OCI-LY1 (cell line): Measurements from ENCODE around the gene KRT17.

Experiments
- H2AFZ ChIP-seq: fragments of 200-600 bp; sonication (generic), shearing (Covaris generic); 2 replicates; pipeline ENCODE4 v1.6.0; 2014; ENCODE audit warnings: antibody characterized with exemption, mild to moderate bottlenecking, low read length
- H3F3A ChIP-seq: fragments of 200-600 bp; sonication (generic), shearing (Covaris generic); 2 replicates; pipeline ENCODE4 v1.6.0; 2014; ENCODE audit warnings: mild to moderate bottlenecking, antibody characterized with exemption, low read length, moderate library complexity; ENCODE audit not compliant: insufficient read depth
- H3K27ac ChIP-seq: fragments of 200-600 bp; sonication (generic); 2 replicates; pipeline ENCODE4 v1.5.1; 2014; ENCODE audit warnings: low read length, mixed run types, mild to moderate bottlenecking, low read depth; ENCODE audit not compliant: poor library complexity, severe bottlenecking
- H3K27me3 ChIP-seq: fragments of 200-600 bp; sonication (generic); 2 replicates; pipeline ENCODE4 v1.6.0; 2014; ENCODE audit warnings: antibody characterized with exemption, mild to moderate bottlenecking, low read length, moderate library complexity; ENCODE audit not compliant: insufficient read depth
- H3K36me3 ChIP-seq: fragments of 200-600 bp; sonication (generic); 2 replicates; pipeline ENCODE4 v1.6.1; 2014; ENCODE audit warnings: mild to moderate bottlenecking, antibody characterized with exemption, low read length, moderate library complexity, mixed read lengths; ENCODE audit not compliant: insufficient read depth
- H3K4me1 ChIP-seq: fragments of 200-600 bp; sonication (generic); 2 replicates; pipeline ENCODE4 v1.5.1; 2014; ENCODE audit warnings: mild to moderate bottlenecking, low read length, moderate library complexity; ENCODE audit not compliant: insufficient read depth, severe bottlenecking
- H3K4me2 ChIP-seq: fragments of 200-600 bp; sonication (generic), shearing (Covaris generic); 2 replicates; pipeline ENCODE4 v1.6.1; 2014; ENCODE audit warnings: low read length
- H3K4me3 ChIP-seq: fragments of 200-600 bp; sonication (generic); 2 replicates; pipeline ENCODE4 v1.5.1; 2014; ENCODE audit warnings: low read length, low read depth, mild to moderate bottlenecking, mixed read lengths; ENCODE audit not compliant: poor library complexity, severe bottlenecking
- H3K79me2 ChIP-seq: fragments of 200-600 bp; shearing (Covaris generic); 2 replicates; pipeline ENCODE4 v1.6.1; 2016; ENCODE audit warnings: mixed run types, low read length, mixed read lengths; ENCODE audit not compliant: insufficient read depth
- H3K9ac ChIP-seq: fragments of 200-600 bp; sonication (generic), shearing (Covaris generic); 2 replicates; pipeline ENCODE4 v1.6.1; 2014; ENCODE audit warnings: mild to moderate bottlenecking, low read length, mixed read lengths
- H3K9me2 ChIP-seq: fragments of 200-600 bp; sonication (generic), shearing (Covaris generic); 2 replicates; pipeline ENCODE4 v1.6.1; 2014; ENCODE audit warnings: low read depth, mild to moderate bottlenecking, low read length, mixed read lengths
- H3K9me3 ChIP-seq: fragments of 200-600 bp; shearing (Covaris generic); 2 replicates; pipeline ENCODE4 v1.6.1; 2014; ENCODE audit warnings: low read length, mixed read lengths
- H4K20me1 ChIP-seq: fragments of 200-600 bp; sonication (generic), shearing (Covaris generic); 2 replicates; pipeline ENCODE4 v1.6.0; 2016; ENCODE audit warnings: mild to moderate bottlenecking, low read length; ENCODE audit not compliant: insufficient read depth
- EZH2 ChIP-seq: fragments of 200-600 bp; sonication (generic), shearing (Covaris generic); IDR thresholded peaks from 2 replicates; pipeline ENCODE4 v1.8.0; 2017; ENCODE audit warnings: borderline replicate concordance, mixed run types, mild to moderate bottlenecking, antibody characterized with exemption, low read length, moderate library complexity, mixed read lengths
- TF ChIP-seq, protein P1 (sequence below): fragments of 200-600 bp; sonication (generic), shearing (Covaris generic); IDR thresholded peaks from 2 replicates; pipeline ENCODE4 v1.5.1; 2017; ENCODE audit warnings: mild to moderate bottlenecking, antibody characterized with exemption, low read length, moderate library complexity, mixed read lengths

The KRT17 gene

DNA sequence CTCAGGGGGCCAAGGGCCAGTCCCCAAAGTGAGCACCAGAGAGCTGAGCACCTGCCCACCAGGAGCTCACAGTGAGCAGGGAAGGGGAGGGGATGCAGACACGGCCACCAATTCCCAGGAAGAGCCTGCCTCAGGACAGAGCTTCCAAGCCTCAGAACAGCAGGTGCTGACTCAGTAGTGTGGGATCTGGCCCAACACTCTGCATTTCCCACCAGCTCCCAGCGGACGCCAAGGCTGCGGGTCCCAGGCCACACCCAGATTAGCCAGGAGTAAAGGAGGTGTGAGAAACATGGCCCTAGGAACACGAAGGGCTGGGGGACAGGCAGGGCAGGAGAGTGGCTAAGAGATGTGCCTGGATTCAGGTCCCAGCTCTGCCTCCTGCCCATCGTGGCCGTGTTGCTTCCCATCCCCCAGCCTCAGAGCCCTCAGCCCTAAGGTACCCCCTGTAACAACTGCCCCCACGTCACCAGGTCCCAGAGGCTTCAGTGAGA is 35.9 kb upstream of the KRT17 start:
- no peaks in the 10 kb centered on the region for H3K27me3 ChIP-seq
- no peak overlapping the region for H2AFZ ChIP-seq
- H3K9me3 ChIP-seq = no peaks in the 10 kb centered on the region
- no peak overlapping the region for H3K4me2 ChIP-seq
- H3K4me3 ChIP-seq = no peak overlapping the region
- no peaks in the 10 kb centered on the region for H3K9me2 ChIP-seq
- H3K27ac ChIP-seq = no peak overlapping the region
- no peaks in the 10 kb centered on the region for H3K36me3 ChIP-seq
- no peaks in the 10 kb centered on the region for H3F3A ChIP-seq
- TF ChIP-seq EZH2 = no peak
- TF ChIP-seq, protein P1, sequence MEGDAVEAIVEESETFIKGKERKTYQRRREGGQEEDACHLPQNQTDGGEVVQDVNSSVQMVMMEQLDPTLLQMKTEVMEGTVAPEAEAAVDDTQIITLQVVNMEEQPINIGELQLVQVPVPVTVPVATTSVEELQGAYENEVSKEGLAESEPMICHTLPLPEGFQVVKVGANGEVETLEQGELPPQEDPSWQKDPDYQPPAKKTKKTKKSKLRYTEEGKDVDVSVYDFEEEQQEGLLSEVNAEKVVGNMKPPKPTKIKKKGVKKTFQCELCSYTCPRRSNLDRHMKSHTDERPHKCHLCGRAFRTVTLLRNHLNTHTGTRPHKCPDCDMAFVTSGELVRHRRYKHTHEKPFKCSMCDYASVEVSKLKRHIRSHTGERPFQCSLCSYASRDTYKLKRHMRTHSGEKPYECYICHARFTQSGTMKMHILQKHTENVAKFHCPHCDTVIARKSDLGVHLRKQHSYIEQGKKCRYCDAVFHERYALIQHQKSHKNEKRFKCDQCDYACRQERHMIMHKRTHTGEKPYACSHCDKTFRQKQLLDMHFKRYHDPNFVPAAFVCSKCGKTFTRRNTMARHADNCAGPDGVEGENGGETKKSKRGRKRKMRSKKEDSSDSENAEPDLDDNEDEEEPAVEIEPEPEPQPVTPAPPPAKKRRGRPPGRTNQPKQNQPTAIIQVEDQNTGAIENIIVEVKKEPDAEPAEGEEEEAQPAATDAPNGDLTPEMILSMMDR = no peak
- no peak overlapping the region for H3K9ac ChIP-seq
- no peaks in the 10 kb centered on the region for H3K79me2 ChIP-seq
- H4K20me1 ChIP-seq = no peaks in the 10 kb centered on the region
- no peaks in the 10 kb centered on the region for H3K4me1 ChIP-seq

DNA sequence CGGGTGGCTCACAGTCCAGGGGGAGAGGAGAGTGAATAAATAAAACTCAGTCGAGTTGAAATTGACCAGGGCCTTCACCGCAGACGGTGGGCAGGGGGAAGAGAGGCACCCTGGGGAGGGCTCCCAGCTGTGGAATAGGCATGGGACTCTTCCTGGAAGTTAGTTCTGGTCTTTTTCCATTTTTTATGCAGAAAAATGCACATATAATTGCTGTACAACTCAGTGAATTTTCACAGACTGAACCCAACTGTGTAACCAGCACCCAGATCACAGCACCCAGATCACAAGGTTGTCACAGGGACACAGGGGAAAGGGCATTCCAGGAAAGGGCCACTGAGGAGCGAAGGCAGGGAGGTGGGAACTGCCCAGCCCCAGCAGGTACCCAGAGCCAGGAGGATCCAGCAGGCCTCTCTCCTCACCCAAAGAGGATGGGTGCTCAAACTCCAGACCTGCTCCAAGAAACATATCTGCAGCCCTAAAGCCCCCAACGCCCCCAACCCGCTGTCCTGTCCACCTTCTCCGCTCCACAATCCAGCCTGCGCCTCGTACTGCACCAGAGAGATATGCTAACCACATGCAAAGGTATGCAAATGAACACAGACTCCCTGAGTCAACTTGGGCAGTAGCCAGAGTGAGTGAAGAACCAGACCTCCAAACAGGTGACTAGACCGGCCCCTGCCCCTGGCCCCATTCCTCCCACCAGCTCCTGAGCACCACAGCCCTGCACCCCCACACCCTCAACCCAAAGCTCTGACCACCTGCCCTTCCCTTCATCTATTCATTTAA is 35.2 kb upstream of the KRT17 start:
- Histone ChIP-seq H3K79me2 (no peaks in the 10 kb centered on the region), H3K4me3 (no peak overlapping the region), H3K27me3 (no peaks in the 10 kb centered on the region), H3F3A (no peaks in the 10 kb centered on the region), H3K9me3 (no peaks in the 10 kb centered on the region), H3K4me2 (no peak overlapping the region), H3K27ac (no peak overlapping the region), H3K36me3 (no peaks in the 10 kb centered on the region), H3K4me1 (no peaks in the 10 kb centered on the region), H4K20me1 (no peaks in the 10 kb centered on the region), H3K9me2 (no peaks in the 10 kb centered on the region), H3K9ac (no peak overlapping the region), H2AFZ (no peak overlapping the region)
- TF ChIP-seq EZH2 = no peak
- TF ChIP-seq, protein P1 = no peak

- no peak overlapping the region for H3K9ac ChIP-seq
- H3K4me2 ChIP-seq = no peak overlapping the region
- no peak for TF ChIP-seq EZH2
- TF ChIP-seq, protein P1 = no peak
- H3K9me3 ChIP-seq = no peaks in the 10 kb centered on the region
- no peak overlapping the region for H3K4me3 ChIP-seq
- H3K36me3 ChIP-seq = no peaks in the 10 kb centered on the region
- no peaks in the 10 kb centered on the region for H3K27me3 ChIP-seq
- no peaks in the 10 kb centered on the region for H3K79me2 ChIP-seq
- H2AFZ ChIP-seq = no peak overlapping the region
- no peaks in the 10 kb centered on the region for H3F3A ChIP-seq
- H3K9me2 ChIP-seq = no peaks in the 10 kb centered on the region
- no peak overlapping the region for H3K27ac ChIP-seq
- no peaks in the 10 kb centered on the region for H4K20me1 ChIP-seq
- no peaks in the 10 kb centered on the region for H3K4me1 ChIP-seq
These were observed 34.5 kb upstream of the KRT17 start for GRCh38 chr17:41658846-41659245.
